Karpas-422 (cell line): ENCODE results near the gene EIF3J. TPM values are rescaled to one million over a fixed set of nuclear protein-coding genes. Genes with fewer than 3 reads are reported as not detected.

Source experiments
- DNase-seq: peaks from one replicate; pipeline ENCODE4 v3.0.0-alpha.2; 2015
- H2AFZ ChIP-seq: fragments of 200-600 bp; sonication (generic); 2 replicates; pipeline ENCODE4 v1.6.1; 2014; ENCODE audit warnings: antibody characterized with exemption, low read length, mixed read lengths
- H3K27ac ChIP-seq: fragments of 200-600 bp; sonication (generic); 2 replicates; pipeline ENCODE4 v1.5.1; 2014; ENCODE audit warnings: mild to moderate bottlenecking, low read length, moderate library complexity
- H3K27me3 ChIP-seq: fragments of 200-600 bp; sonication (generic); 2 replicates; pipeline ENCODE4 v1.6.1; 2014; ENCODE audit warnings: low read length, mixed read lengths
- H3K36me3 ChIP-seq: fragments of 200-600 bp; sonication (generic); 2 replicates; pipeline ENCODE4 v1.6.1; 2014; ENCODE audit warnings: low read length, mixed read lengths; ENCODE audit not compliant: insufficient read depth
- H3K4me1 ChIP-seq: fragments of 200-600 bp; sonication (generic); 2 replicates; pipeline ENCODE4 v1.6.1; 2014; ENCODE audit warnings: mild to moderate bottlenecking, low read length, mixed read lengths
- H3K4me2 ChIP-seq: fragments of 200-600 bp; sonication (generic); 2 replicates; pipeline ENCODE4 v1.6.1; 2014; ENCODE audit warnings: low read length, low read depth, mild to moderate bottlenecking; ENCODE audit not compliant: poor library complexity, severe bottlenecking
- H3K4me3 ChIP-seq: fragments of 200-600 bp; sonication (generic); 2 replicates; pipeline ENCODE4 v1.5.1; 2014; ENCODE audit warnings: mild to moderate bottlenecking, antibody characterized with exemption, low read length, mixed read lengths
- H3K79me2 ChIP-seq: fragments of 200-600 bp; sonication (generic); 2 replicates; pipeline ENCODE4 v1.6.1; 2014; ENCODE audit warnings: mild to moderate bottlenecking, low read length, mixed read lengths
- H3K9ac ChIP-seq: fragments of 200-600 bp; sonication (generic); 2 replicates; pipeline ENCODE4 v1.6.0; 2014; ENCODE audit warnings: low read length
- H3K9me2 ChIP-seq: fragments of 200-600 bp; sonication (generic), shearing (Covaris generic); replicated peaks from 2 replicates; pipeline ENCODE4 v1.6.0; 2014; ENCODE audit warnings: mild to moderate bottlenecking, low read length, moderate library complexity; ENCODE audit not compliant: insufficient read depth
- H3K9me3 ChIP-seq: fragments of 300-700, 200-600 bp; sonication (generic); 2 replicates; pipeline ENCODE4 v1.6.1; 2014; ENCODE audit warnings: low read length, mixed read lengths
- H4K20me1 ChIP-seq: fragments of 200-600 bp; sonication (generic); 2 replicates; pipeline ENCODE4 v1.6.1; 2014; ENCODE audit warnings: mild to moderate bottlenecking, antibody characterized with exemption, low read length, low read depth; ENCODE audit not compliant: insufficient read depth
- total RNA-seq: library from RNA; depleted of rRNA; stranded (reverse); fragments of >200 nt; shearing (Covaris generic); gene quantifications from 2 replicates; pipeline ENCODE4 v1.2.3, GENCODE V29; 2014; ENCODE audit warnings: low replicate concordance; rRNA removed

EIF3J gene
- total RNA-seq, 1 experiment from 2014 or later, result 70.7 TPM

DNA sequence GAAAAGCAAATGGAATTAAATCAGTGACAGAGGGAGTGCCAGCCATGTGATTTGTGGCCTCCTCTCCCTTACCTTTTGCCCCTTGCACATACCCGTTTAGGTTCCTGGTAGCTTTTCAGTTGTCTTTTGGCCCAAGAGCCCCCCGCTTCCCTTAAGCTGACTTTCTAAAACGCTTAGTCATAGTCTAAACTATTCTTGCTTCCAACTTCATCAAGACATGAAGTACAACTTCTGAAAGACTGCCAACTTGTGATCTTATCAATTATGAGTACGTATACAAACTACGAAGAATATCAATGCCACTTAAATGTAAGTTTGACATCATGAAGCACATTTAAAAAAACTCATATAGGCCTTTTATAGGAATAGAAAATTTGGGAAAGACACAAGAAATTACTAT, 61.9 kb downstream of the EIF3J start:
- Histone ChIP-seq H3K27ac (no peak overlapping the region), H4K20me1 (no peaks in the 10 kb centered on the region), H3K79me2 (no peaks in the 10 kb centered on the region), H3K36me3 (peaks cover 59% of the 10 kb centered on the region), H3K27me3 (no peaks in the 10 kb centered on the region), H3K9me3 (no peaks in the 10 kb centered on the region), H3K4me3 (no peak overlapping the region), H2AFZ (no peak overlapping the region), H3K4me1 (peaks cover 11% of the 10 kb centered on the region), H3K9ac (no peak overlapping the region), H3K9me2 (no peaks in the 10 kb centered on the region), H3K4me2 (no peak overlapping the region)
- DNase-seq, result no peak

DNA sequence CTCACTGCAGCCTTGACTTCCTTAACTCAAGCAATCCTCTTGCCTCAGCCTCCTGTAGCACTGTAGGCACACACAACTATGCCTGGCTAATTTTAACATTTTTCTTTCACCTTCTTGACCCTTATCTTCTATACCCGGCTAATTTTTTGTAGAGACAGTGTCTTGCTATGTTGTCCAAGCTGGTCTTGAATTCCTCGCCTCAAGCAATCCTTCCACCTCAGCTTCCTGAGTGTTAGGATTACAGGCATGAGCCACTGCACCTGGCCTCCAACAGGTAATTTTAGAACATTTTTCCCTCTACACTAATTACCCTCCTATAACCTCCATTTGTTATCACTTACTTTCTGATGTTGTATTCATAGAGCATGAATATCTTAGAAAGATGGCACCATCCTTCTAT, 66.2 kb downstream of the EIF3J start:
- no peak overlapping the region for H3K4me2 ChIP-seq
- H3K9me3 ChIP-seq, result no peaks in the 10 kb centered on the region
- peaks cover 11% of the 10 kb centered on the region for H3K4me1 ChIP-seq
- H4K20me1 ChIP-seq, result no peaks in the 10 kb centered on the region
- no peaks in the 10 kb centered on the region for H3K9me2 ChIP-seq
- no peak overlapping the region for H3K27ac ChIP-seq
- no peak overlapping the region for H3K9ac ChIP-seq
- no peaks in the 10 kb centered on the region for H3K27me3 ChIP-seq
- no peak overlapping the region for H2AFZ ChIP-seq
- H3K79me2 ChIP-seq, result no peaks in the 10 kb centered on the region
- no peak overlapping the region for H3K4me3 ChIP-seq
- no peak for DNase-seq
- peaks cover 67% of the 10 kb centered on the region for H3K36me3 ChIP-seq

DNA sequence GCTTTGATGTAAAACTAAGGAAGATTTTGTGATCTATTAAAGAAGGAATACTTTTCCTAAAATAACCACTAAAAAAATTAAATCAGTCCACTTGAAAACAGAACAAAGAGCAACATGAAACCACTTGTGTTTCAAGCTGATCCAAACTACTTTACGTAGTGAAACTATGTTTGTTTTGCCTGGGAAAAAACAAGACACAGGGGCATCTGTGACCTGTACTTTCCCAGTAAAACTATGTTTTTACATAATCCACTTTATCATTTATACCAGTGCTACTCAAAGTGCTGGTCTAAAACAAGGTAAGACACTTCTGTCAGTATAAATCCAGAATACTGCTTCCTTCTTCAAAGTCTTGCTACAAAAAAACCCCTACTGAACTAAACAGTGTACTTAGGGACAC, 69.8 kb downstream of the EIF3J start:
- Histone ChIP-seq H3K79me2 (no peaks in the 10 kb centered on the region), H3K4me2 (no peak overlapping the region), H3K9me3 (no peaks in the 10 kb centered on the region), H3K9ac (no peak overlapping the region), H3K4me3 (no peak overlapping the region), H3K27me3 (no peaks in the 10 kb centered on the region), H3K27ac (no peak overlapping the region), H3K4me1 (no peaks in the 10 kb centered on the region), H4K20me1 (no peaks in the 10 kb centered on the region), H2AFZ (no peak overlapping the region), H3K9me2 (no peaks in the 10 kb centered on the region), H3K36me3 (peaks cover 63% of the 10 kb centered on the region)
- DNase-seq, result no peak

Other genes with a start within 250 kb of the EIF3J start
- 103 and 109 TPM in 2 replicates for gene GOLM2, start 248.4 kb upstream of the EIF3J start, total RNA-seq
- 84.2 and 136 TPM in 2 replicates for gene CTDSPL2, start 109.5 kb upstream of the EIF3J start, total RNA-seq
- gene SPG11, start 126.5 kb downstream of the EIF3J start, total RNA-seq, result 80.6 and 123 TPM in 2 replicates
- gene PATL2, start 174.2 kb downstream of the EIF3J start, total RNA-seq, result 1.0 and 5.0 TPM in 2 replicates
- gene B2M, start 174.4 kb downstream of the EIF3J start, total RNA-seq, result 2,186 and 3,959 TPM in 2 replicates
- 22.7 and 26.0 TPM in 2 replicates for gene TRIM69, start 199.4 kb downstream of the EIF3J start, total RNA-seq